GM08714 (cell line): ENCODE results near the gene RANBP6.
"Not testable (repeated sequence)": the region's sequence is repeated elsewhere in the genome, so short reads cannot be mapped to it uniquely, and the experiment has no call there.

Experiments used
- H3K4me3 ChIP-seq: fragments of 200-500 bp; sonication (Bioruptor generic); 2 replicates; pipeline ENCODE4 v1.5.1; 2014; ENCODE audit warnings: mild to moderate bottlenecking, low read length, inconsistent platforms
- ZNF274 ChIP-seq: IDR thresholded peaks from 2 replicates; pipeline ENCODE4 v1.6.1; 2012; ENCODE audit warnings: mild to moderate bottlenecking, low read depth, low read length

RANBP6 gene

DNA sequence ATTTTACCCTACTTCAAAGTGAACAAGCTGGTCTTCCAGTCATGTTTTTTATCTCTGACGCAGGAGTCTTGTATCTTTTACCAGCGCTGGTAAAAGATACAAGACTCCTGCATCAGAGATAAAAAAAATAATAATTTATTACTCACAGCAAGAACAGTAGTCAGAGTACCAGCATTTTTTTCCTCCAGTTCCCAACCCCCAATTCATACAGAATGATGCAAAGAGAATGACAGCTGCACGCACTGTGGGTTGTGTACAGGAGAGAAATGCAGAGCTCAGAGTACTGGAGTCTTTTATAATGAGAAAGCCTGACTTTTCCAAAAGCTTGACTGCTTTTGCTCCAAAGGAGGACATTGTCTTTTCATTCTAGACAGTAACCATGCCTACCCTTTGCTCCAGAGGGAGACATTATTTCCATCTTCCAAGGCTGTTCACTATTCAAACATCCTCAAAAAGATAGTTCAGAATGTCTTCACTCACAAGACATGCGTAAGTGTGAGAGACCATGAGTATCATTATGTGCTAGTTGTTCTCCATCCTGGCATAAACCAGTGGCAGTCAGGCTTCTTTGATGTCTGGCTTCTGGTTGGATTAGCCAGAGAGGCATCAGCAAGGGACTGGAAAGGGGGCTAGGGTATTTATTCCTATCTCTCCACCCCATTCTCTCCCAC lies 14.3 kb upstream of the RANBP6 start:
- no peak overlapping the region for H3K4me3 ChIP-seq
- TF ChIP-seq ZNF274: no peak

DNA sequence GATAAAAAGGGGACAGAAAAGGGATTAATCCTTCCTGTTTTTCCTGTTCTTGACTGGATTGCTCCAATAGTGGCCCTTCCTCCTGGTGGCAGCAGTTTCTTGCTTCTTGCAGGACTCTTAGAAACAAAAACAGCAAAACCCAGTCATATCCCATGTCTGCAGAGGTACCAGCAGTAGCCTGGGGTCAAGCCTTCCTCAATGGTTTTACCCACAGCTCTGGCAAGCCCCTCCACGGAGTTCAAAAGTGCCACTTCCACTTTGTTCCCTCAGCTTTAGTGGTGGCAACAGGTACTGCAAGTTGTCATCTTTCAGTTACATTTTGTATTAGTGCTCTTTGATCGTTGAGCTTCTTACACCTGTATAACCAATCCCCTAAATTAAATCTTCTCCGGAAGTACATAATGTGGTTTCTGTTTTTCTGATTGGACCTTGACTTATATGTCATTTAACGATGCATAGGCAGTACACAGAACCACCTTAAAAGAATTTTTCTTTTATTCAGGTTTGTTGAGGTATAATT lies 8.7 kb upstream of the RANBP6 start:
- H3K4me3 ChIP-seq: no peak overlapping the region
- no peak for TF ChIP-seq ZNF274

DNA sequence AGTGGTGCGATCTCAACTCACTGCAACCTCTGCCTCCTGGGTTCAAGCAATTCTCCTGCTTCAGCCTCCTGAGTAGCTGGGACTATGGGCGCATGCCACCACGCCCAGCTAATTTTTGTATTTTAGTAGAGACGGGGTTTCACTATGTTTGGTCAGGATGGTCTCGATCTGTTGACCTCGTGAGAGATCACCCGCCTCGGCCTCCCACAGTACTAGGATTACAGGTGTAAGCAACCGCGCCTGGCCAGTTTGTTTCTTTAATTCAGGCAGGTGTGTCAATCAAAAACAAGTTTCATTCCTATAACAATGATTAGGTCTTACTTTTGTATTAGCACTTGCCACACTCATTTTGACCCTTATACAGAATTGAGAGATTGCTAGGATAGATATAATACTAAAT lies 1.6 kb upstream of the RANBP6 start:
- H3K4me3 ChIP-seq: not testable (repeated sequence)

DNA sequence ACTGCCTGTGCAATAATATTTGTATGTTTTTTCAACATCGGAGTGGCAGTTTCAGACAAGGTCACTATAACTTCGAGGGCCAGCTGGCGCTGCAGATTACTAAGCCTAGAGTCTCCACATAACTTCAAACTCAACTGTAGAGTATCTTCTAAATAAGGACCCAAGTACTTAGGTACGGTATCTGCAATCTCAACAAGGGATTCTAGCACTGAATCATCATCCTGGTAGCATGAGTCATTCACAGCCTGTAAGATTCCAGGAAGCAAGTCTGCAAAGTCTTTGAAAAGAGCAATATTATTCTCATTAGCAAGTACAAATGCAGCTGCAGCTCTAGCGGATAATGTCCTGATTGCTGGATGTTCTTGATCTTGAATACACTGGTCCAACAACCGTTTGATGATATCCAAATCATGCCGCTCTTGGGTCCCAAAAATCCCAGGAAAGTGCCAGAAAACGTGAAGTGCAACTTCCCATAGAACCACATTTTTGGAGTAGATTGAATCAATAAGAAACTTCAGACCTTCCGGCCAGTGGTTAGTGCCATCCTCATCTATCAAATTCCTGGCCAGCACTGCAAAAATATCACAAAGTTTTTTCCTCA lies 654 bp downstream of the RANBP6 start:
- peak overlapping the region; percentile 99 for H3K4me3 ChIP-seq
- TF ChIP-seq ZNF274: no peak

DNA sequence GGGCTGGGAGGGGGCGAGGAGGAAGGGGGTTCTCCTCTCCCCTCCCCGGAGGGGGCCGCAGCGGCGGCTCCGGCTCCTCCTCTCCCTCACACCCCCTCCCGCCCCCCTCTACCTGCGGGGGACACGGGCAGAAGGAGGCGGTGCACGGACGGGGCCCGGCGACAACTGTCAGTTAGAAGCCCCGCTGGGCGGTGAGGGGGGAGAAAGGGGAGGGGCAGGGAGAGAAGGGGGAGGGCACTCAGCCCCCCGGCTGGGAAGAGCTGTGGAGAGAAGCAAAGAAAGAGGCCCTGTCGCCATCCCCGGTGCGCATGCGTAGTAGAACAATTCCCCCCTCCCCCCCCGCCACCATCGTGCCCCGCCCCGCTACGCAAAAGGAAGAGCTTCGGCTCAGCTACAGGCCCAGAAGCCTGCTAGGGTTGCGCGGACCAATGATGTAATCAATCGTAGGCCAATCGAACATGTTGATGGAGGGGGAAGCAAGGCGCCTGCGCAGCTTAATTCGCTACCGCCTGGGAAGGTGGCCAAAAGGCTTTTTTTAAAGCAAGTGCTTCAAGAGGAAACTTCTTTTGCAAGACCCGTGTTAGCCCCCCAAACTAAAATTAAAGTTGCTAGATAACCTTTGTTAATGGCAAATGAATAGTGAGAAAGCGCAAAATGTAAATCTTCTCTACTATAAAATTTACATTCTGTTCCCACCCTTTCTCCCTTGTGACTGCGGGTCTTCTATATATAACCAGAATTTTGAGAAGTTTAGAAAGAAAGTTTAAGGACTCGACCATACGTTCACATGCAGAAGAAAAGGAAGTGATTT lies 7.0 kb downstream of the RANBP6 start:
- TF ChIP-seq ZNF274: no peak
- peak overlapping the region; percentile 70 for H3K4me3 ChIP-seq

DNA sequence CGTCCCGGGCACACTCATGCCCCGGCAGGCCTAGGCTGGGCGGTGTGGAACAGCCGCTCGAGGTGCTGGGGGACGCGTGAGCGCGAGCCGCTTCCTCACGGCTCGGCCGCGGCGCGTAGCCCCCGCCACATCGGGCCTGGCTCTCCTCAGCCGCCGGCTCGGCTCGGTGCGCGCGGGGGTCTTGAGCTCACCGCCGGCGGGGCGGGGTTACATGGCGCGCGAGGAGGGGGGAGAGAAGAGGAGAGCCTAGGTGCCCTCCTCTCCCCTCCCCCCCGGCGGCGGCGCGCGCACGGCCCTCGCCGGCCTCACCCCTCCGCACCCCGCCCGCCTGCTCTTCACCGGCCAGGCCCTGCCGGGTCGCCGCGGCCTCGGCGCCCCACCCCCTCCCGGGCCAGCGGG lies 7.7 kb downstream of the RANBP6 start:
- no peak for TF ChIP-seq ZNF274
- peak overlapping the region; percentile 70 for H3K4me3 ChIP-seq

DNA sequence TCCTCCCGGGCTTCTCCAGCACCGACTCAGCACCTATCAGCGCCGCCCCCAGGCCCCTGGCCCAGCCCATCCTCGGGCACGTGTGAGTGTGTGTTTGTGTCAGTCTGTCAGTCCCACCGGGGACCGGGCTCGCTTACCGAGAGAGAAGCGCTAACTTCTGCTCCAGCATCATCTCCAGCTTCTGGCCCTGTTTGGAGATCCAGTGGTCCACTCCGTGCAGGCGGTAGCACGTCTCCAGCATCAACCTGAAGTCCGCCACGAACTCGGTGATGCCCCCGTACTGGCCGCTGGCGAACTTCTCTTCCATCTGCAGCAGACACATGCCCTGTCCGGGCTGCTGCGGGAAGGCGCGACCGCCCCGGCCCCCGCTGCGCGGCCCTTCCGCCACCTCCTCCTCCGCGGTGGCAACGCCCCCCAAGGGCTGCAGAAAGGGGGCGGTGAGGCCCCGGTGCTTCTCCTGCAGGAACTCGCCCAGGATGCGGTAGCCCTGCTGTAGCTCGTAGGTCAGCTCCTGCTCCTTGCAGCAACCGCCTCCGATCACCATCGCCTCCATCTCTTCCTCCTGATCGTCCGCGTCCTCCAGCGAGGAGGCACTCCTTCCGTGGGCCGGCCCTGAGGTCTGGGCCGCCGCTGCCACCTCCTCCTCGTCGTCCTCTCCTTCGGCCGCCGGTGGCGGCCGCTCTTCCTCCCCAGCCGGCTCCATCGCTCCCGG lies 8.2 kb downstream of the RANBP6 start:
- H3K4me3 ChIP-seq: peak overlapping the region; percentile 70
- TF ChIP-seq ZNF274: no peak

DNA sequence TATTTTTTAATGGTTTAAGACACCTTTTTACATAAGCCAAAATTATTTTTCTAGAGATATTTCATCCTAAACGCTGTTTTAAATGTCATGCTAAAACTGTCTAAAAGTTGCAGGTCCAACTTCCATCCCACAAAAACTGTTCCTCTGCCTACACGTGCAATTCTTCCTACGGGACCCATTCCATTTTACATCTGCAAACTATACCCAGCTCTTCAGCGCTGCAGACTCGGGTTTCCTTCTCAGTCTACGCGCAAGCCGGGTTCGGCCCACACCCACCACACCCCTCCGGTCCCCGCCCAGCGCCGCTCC lies 8.7 kb downstream of the RANBP6 start:
- peak overlapping the region; percentile 70 for H3K4me3 ChIP-seq
- TF ChIP-seq ZNF274: no peak

DNA sequence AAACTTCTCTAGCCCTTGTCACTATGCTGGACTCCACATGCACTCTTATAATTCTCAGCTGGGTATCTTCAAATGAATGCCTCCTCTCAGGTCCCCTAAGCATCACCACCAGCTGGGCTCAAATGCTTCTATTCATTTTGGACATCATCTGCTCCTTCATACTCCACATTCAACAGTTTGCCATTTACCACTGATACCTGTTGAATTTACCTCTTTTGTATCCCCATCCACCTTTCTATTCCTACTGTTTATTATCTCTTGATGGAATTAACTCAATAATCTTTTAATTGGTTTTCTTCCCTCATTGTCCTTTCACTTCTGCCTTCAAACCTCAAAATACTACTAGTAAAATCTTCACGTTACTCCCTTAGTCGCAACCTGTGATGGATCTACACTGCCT lies 14.5 kb downstream of the RANBP6 start:
- TF ChIP-seq ZNF274: no peak
- H3K4me3 ChIP-seq: no peak overlapping the region

DNA sequence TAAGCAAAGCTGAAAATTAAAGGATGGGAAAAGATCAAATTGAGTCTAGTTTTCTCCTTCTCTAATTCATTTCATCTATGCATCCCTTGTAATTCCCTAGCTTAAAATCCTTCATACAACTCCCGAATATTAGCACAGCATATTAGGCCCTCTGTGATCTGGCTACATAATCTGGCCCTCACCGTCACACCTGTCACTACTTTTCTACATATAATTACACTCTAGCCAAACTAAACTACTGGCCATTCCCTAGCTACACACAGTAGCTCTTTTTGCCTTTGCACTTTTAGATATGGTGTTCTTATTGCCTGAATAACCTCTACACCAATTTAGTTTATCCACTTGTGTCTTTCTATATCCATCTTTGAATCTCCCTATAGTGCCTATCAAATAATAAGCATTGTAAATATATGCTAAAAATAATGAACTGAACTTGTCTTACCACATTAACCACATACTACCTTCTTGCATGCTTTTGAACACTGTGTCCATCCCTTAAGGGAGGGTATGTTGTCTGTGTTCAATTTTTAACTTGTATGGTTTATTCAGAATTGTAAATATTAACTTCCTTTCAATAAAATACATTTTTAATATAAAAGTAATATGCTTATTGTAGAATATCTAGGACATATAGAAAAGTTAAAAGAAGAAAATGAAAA lies 15.9 kb downstream of the RANBP6 start:
- TF ChIP-seq ZNF274: no peak
- H3K4me3 ChIP-seq: no peak overlapping the region

DNA sequence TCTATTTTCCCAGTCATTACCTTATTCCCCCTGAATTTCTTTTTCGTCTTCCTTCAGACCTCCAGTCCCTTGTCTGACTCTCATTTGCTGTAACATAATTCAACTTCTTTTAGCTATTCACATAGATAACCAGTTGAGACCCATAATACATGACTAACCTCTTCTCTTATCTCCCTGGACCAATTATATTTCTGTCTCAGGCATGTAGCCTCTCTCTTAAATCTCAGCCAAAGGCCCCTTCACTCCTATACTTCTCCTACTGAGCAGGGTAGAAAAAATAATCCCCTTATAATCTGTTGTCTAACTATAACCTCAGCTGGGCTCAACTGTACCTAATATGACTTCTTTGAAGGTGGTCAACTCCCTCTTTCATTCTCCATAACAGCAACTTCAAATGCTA lies 20.9 kb downstream of the RANBP6 start:
- TF ChIP-seq ZNF274: no peak
- H3K4me3 ChIP-seq: no peak overlapping the region

DNA sequence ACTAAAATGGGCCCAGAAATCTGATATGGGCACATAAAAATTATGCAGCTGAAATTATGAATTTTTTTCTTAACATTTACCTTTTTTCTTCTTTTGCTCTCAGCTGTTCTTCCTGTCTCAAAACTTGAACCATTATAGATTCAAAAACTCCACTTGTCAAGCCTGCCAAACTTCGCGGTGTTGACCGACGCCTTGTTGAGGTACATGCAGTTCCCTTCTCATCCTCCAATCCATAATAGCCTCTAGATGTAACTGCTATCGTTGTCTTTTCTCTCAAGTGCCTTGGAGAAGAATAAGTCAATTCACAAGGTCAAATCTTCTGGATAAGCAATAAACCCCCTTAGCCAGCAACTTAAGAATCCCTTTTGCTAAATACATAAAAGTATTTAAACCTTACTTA lies 27.2 kb downstream of the RANBP6 start:
- TF ChIP-seq ZNF274: no peak
- no peak overlapping the region for H3K4me3 ChIP-seq

DNA sequence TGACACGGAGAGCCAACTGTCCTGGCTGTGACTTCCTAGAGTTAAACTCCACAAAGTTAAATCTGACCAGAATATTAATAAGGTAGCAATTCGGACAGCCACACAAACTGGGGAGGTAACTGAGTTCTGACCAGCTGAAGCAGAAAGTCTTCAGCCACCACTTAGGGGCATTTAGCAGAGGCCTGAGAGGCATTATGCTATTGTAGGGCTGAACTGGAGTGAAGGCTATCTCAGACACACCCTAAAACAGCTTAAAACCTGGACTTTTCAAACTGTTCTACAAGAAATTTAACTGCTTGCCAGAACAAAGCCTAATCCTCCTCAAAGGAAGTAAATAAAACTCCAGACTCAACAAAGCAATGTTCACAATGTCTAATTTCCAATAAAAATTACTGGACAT lies 32.4 kb downstream of the RANBP6 start:
- no peak for TF ChIP-seq ZNF274
- no peak overlapping the region for H3K4me3 ChIP-seq

DNA sequence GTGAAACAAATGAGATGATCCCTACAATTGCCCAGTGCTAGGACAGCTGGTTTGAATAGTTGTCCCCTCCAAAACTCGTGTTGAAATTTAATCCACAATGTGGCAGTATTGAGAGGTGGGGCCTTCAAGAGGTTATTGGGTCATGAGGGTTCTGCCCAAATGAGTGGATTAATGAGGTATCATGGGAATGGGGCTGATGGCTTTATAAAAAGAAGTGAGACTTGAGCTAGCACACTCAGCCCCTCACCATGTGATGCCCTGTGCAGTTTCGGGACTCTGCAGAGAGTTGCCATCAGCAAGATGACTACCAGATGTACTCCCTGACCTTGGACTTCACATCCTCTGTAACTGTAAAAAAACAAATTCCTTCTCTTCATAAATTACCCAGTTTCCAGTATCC lies 33.1 kb downstream of the RANBP6 start:
- TF ChIP-seq ZNF274: no peak
- H3K4me3 ChIP-seq: no peak overlapping the region
